Right lobe of liver (tissue), 6 donors: ENCODE results near the gene SCRN1. TPM values are rescaled to one million over a fixed set of nuclear protein-coding genes. Genes with fewer than 3 reads are reported as not detected.

Experiments used
- ATAC-seq, 4 donors: fragments of 200-7000 bp; cut with Tn5 transposase; one replicate each; pipeline ENCODE4 v1.9.1; 2020; ENCODE audit warnings: mild to moderate bottlenecking in 4 of 4, moderate library complexity in 4 of 4
- DNase-seq, 3 donors: peaks; one replicate each; pipeline ENCODE4 v3.0.0-alpha.2; 2020
- H3K27ac ChIP-seq, 3 donors: fragments of 200-600 bp; one replicate each; pipeline ENCODE4 v1.8.0; 2022
- H3K27me3 ChIP-seq, 2 donors: fragments of 200-600 bp; one replicate each; pipeline ENCODE4 v1.8.0; 2022
- H3K36me3 ChIP-seq, 4 donors: fragments of 200-600 bp; sonication (generic) in 1 of 4; one replicate each; pipeline versions ENCODE4 v1.5.1 to v1.8.0; 2017 to 2022; ENCODE audit warnings: control low read depth in 1 of 4
- H3K4me1 ChIP-seq, 4 donors: fragments of 200-600 bp; sonication (generic) in 1 of 4; one replicate each; pipeline versions ENCODE4 v1.5.1 to v1.8.0; 2017 to 2022; ENCODE audit warnings: control low read depth in 1 of 4
- H3K4me3 ChIP-seq, 3 donors: fragments of 200-600 bp; one replicate each; pipeline ENCODE4 v1.8.0; 2022
- H3K9me3 ChIP-seq, 4 donors: fragments of 200-600 bp; sonication (generic) in 1 of 4; one replicate each; pipeline versions ENCODE4 v1.5.1 to v1.8.0; 2017 to 2022; ENCODE audit warnings: control low read depth in 1 of 4
- POLR2A ChIP-seq: fragments of 450-650 bp; IDR thresholded peaks from one replicate; pipeline ENCODE4 v1.6.1; 2017; ENCODE audit warnings: antibody characterized with exemption, mild to moderate bottlenecking
- WGBS: methylation state at CpG from one replicate; pipeline ENCODE4 v1.1.6; 2018; ENCODE audit warnings: low coverage, low lambda C conversion rate; ENCODE audit not compliant: insufficient coverage; ENCODE audit errors: missing lambda C conversion rate; 5-methylcytosine and 5-hydroxymethylcytosine counted together
- intact Hi-C, 2 donors: fragments of 100-400 bp; cut with DNase I; formaldehyde crosslinking; loops; one replicate each; pipeline versions ENCODE4 v1.11.2 to v1.14.1; 2022
- total RNA-seq, 6 experiments: library from RNA; depleted of rRNA in 2 of 6; stranded (reverse); fragments of >200 nt in 2 of 6; fragmentation: NEBNext Ultra II Directional in 3 of 6; extraction: Animal tissue kit (Norgen Biotek cat#: 25700) in 3 of 6; gene quantifications; one replicate each; pipeline versions ENCODE4 v1.1.0 to v1.2.4, GENCODE V29; 2016 to 2023
- TF ChIP-seq, protein P1 (sequence below), 4 donors: fragments of 200-600 bp in 3 of 4; fragments of 450-650 bp in 1 of 4; IDR thresholded peaks; one replicate each; pipeline versions ENCODE4 v1.5.1 to v1.8.0; 2016 to 2022; ENCODE audit warnings: antibody characterized with exemption in 4 of 4, mild to moderate bottlenecking in 2 of 4
- donor health status: DM: no; HTN: yes; CAD: no.
- donor health status: DM: no; HTN: no; CAD: no.
- donor health status: DM: no; HTN: no; CAD: no.
- donor health status: DM: no; HTN: yes; CAD: no.
- donor health status: DM: no; HTN: yes; CAD: no.

Gene SCRN1
- total RNA-seq, 6 experiments from 2014 or later, result 1.3 to 2.9 (median 2.0) TPM

- TF ChIP-seq, protein P1, sequence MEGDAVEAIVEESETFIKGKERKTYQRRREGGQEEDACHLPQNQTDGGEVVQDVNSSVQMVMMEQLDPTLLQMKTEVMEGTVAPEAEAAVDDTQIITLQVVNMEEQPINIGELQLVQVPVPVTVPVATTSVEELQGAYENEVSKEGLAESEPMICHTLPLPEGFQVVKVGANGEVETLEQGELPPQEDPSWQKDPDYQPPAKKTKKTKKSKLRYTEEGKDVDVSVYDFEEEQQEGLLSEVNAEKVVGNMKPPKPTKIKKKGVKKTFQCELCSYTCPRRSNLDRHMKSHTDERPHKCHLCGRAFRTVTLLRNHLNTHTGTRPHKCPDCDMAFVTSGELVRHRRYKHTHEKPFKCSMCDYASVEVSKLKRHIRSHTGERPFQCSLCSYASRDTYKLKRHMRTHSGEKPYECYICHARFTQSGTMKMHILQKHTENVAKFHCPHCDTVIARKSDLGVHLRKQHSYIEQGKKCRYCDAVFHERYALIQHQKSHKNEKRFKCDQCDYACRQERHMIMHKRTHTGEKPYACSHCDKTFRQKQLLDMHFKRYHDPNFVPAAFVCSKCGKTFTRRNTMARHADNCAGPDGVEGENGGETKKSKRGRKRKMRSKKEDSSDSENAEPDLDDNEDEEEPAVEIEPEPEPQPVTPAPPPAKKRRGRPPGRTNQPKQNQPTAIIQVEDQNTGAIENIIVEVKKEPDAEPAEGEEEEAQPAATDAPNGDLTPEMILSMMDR (IDR thresholded peaks at IDR 0.05), result no peak
- no peak for TF ChIP-seq POLR2A
Observed at GRCh38 chr7:30012757-30013156, 23.2 kb upstream of the SCRN1 start.

GRCh38 chr7:30010021-30010420, 20.4 kb upstream of the SCRN1 start:
- H3K27me3 ChIP-seq, result no peaks in the 10 kb centered on the region
- no peak overlapping the region for H3K27ac ChIP-seq
- H3K4me1 ChIP-seq, result no peaks in the 10 kb centered on the region
- H3K36me3 ChIP-seq, result no peaks in the 10 kb centered on the region
- no peak overlapping the region for H3K4me3 ChIP-seq
- no peak for ATAC-seq
- intact Hi-C loops, result no loop called here
- WGBS, result 95% methylated on average over 5 of the region's 6 CpGs
- no peaks in the 10 kb centered on the region for H3K9me3 ChIP-seq
- TF ChIP-seq, protein P1 (IDR thresholded peaks at IDR 0.05), result no peak
- TF ChIP-seq POLR2A, result no peak
- DNase-seq, result no peak

More at GRCh38 chr7:30012757-30013156, 23.2 kb upstream of the SCRN1 start:
- Histone ChIP-seq H3K4me1 (no peaks in the 10 kb centered on the region), H3K27ac (no peak overlapping the region), H3K36me3 (peaks cover 0 to 6% (median 0%) of the 10 kb centered on the region in 4 donors), H3K9me3 (no peaks in the 10 kb centered on the region), H3K27me3 (no peaks in the 10 kb centered on the region), H3K4me3 (no peak overlapping the region)
- ATAC-seq (no peak), DNase-seq (no peak)
- 86% methylated on average over 3 of the region's 3 CpGs for WGBS
- intact Hi-C loops, result no loop called here

GRCh38 chr7:30005464-30005863, 15.9 kb upstream of the SCRN1 start:
- Histone ChIP-seq H3K4me1 (no peaks in the 10 kb centered on the region), H3K36me3 (no peaks in the 10 kb centered on the region), H3K27me3 (no peaks in the 10 kb centered on the region), H3K4me3 (no peak overlapping the region), H3K9me3 (no peaks in the 10 kb centered on the region), H3K27ac (no peak overlapping the region)
- no peak for DNase-seq
- TF ChIP-seq, protein P1 (IDR thresholded peaks at IDR 0.05), result no peak
- no peak for TF ChIP-seq POLR2A
- ATAC-seq, result no peak
- WGBS, result 55% methylated on average over 3 of the region's 3 CpGs
- intact Hi-C loops, result no loop called here

DNA sequence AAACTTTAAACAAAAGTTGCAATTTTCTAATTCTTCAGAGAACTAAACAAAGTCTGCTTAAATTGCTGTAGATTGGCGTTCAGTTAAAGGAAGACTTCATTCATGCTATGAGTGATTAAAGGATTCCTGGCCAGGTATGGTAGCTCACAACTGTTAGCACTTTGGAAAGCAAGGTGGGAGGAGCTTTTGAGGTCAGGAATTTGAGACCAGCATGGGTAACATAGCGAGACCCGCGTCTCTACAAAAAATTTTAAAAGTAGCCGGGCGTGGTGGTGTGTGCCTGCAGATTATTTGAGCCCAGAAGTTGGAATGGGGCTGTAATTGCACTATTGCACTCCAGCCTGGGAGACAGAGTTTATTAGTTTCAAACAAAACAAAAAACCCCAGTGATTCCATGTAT, 13.5 kb upstream of the SCRN1 start:
- no peaks in the 10 kb centered on the region for H3K27me3 ChIP-seq
- no peak overlapping the region for H3K27ac ChIP-seq
- TF ChIP-seq, protein P1 (IDR thresholded peaks at IDR 0.05), result no peak
- TF ChIP-seq POLR2A, result no peak
- no peak for DNase-seq
- H3K9me3 ChIP-seq, result no peaks in the 10 kb centered on the region
- WGBS, result 47% methylated on average over 6 of the region's 6 CpGs
- H3K4me1 ChIP-seq, result no peaks in the 10 kb centered on the region
- no peak overlapping the region for H3K4me3 ChIP-seq
- ATAC-seq, result no peak
- intact Hi-C loops, result no loop called here
- no peaks in the 10 kb centered on the region for H3K36me3 ChIP-seq

DNA sequence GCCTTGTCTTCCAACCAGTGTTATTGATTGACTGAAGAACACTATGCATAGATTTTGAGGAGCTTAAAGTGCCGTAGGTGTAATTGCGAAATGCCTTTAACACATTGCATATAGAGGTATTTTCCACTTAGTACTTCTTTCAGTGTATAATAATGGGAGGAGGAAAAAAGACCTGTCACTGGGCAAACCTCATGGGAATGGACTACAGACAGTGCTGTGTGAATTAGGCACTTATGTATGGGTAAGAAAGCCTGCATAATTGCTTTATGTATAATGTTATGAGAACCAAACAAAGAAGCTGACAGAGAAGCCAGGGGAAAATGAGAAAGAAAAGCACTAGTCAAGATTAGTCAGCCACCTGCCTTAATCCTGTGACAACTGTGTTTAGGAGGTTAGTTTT, 12.4 kb upstream of the SCRN1 start:
- Histone ChIP-seq H3K27me3 (no peaks in the 10 kb centered on the region), H3K36me3 (no peaks in the 10 kb centered on the region), H3K4me1 (no peaks in the 10 kb centered on the region), H3K4me3 (no peak overlapping the region), H3K9me3 (no peaks in the 10 kb centered on the region), H3K27ac (no peak overlapping the region)
- no peak for DNase-seq
- 60% methylated on average over 2 of the region's 2 CpGs for WGBS
- ATAC-seq, result no peak
- intact Hi-C loops, result no loop called here
- TF ChIP-seq, protein P1 (IDR thresholded peaks at IDR 0.05), result no peak
- no peak for TF ChIP-seq POLR2A
